Adrenal gland (tissue), 12 donors: Measurements from ENCODE around the gene TENM4. TPM values are rescaled to one million over a fixed set of nuclear protein-coding genes. Genes with fewer than 3 reads are reported as not detected.

ENCODE experiments used
- DNase-seq, 7 donors: peaks; one replicate each; pipeline ENCODE4 v3.0.0-alpha.2; 2019 to 2020
- H3K27ac ChIP-seq, 5 donors: fragments of 200-600 bp; sonication (generic) in 4 of 5; 1 replicate in 3 of 5; 2 replicates in 2 of 5; pipeline versions ENCODE4 v1.5.1 to v1.8.0; 2016 to 2020; ENCODE audit warnings: mild to moderate bottlenecking in 1 of 5
- H3K27me3 ChIP-seq: fragments of 200-600 bp; 2 replicates; pipeline ENCODE4 v1.8.0; 2021
- H3K36me3 ChIP-seq, 2 donors: fragments of 200-600 bp; replicated peaks in 1 of 2; 1 replicate in 1 of 2; 2 replicates in 1 of 2; pipeline versions ENCODE4 v1.5.1 to v1.8.0; 2018 to 2022
- H3K4me1 ChIP-seq, 2 donors: fragments of 200-600 bp; replicated peaks in 1 of 2; 1 replicate in 1 of 2; 2 replicates in 1 of 2; pipeline versions ENCODE4 v1.5.1 to v1.8.0; 2018 to 2021
- H3K4me3 ChIP-seq, 4 donors: fragments of 200-600 bp; sonication (generic) in 3 of 4; one replicate each; pipeline ENCODE4 v1.5.1; 2016 to 2018
- H3K9me3 ChIP-seq, 3 donors: fragments of 200-600 bp; sonication (generic) in 1 of 3; replicated peaks in 1 of 3; 1 replicate in 2 of 3; 2 replicates in 1 of 3; pipeline versions ENCODE4 v1.5.1 to v1.8.0; 2016 to 2021
- CTCF ChIP-seq, 6 experiments: fragments of 450-650 bp in 4 of 6; fragments of 200-600 bp in 2 of 6; sonication (generic) in 1 of 6; IDR thresholded peaks; 1 replicate in 5 of 6; 2 replicates in 1 of 6; pipeline versions ENCODE4 v1.5.1 to v1.8.0; 2016 to 2021; ENCODE audit warnings: antibody characterized with exemption in 6 of 6, mild to moderate bottlenecking in 2 of 6, moderate library complexity in 1 of 6
- POLR2A ChIP-seq, 2 donors: fragments of 450-650 bp; IDR thresholded peaks; one replicate each; pipeline ENCODE4 v1.6.1; 2017; ENCODE audit warnings: antibody characterized with exemption in 2 of 2, mild to moderate bottlenecking in 2 of 2, moderate library complexity in 1 of 2
- WGBS, 4 donors: extraction: QIAGEN DNeasy Blood & Tissue Kit in 2 of 4; methylation state at CpG; one replicate each; pipeline versions ENCODE4 v1.1.5 to v1.1.7; 2013 to 2017; 5-methylcytosine and 5-hydroxymethylcytosine counted together
- intact Hi-C, 2 donors: fragments of 100-400 bp; cut with DNase I; formaldehyde crosslinking; loops; one replicate each; pipeline versions ENCODE4 v1.14.1 to v1.15.0; 2022 to 2023
- polyA plus RNA-seq, 3 donors: library from polyadenylated mRNA; stranded (reverse); fragments of 200-250 nt in 2 of 3; fragments of 350-450 nt in 1 of 3; fragmentation: Illumina TruSeq in 1 of 3; extraction: RNeasy Lipid Tissue Mini Kit (QIAGEN cat#74804) in 1 of 3; gene quantifications; one replicate each; pipeline ENCODE4 v1.2.3, GENCODE V29; 2013 to 2014
- total RNA-seq, 9 donors: library from RNA; depleted of rRNA in 4 of 9; stranded (reverse); fragments of >200 nt in 4 of 9; fragments of 120-200 nt in 1 of 9; fragmentation: NEBNext Ultra II Directional in 1 of 9; extraction: Animal tissue kit (Norgen Biotek cat#: 25700) in 1 of 9; gene quantifications; one replicate each; pipeline versions ENCODE4 v1.1.0 to v1.2.4, GENCODE V29; 2013 to 2023
- donor health status: healthy with polysubstance abuse.
- donor health status: Bipolar disorder and iron deficiency.
- donor health status: DM: yes; HTN: yes; CAD: no.
- donor health status: DM: no; HTN: no; CAD: no.
- donor health status: DM: no; HTN: no; CAD: no.
- donor health status: DM: yes; HTN: yes; CAD: no.

TENM4 gene
- total and polyA plus RNA-seq, 12 donors: 0.74 to 24.9 (median 6.7) TPM

- WGBS, 4 donors: 72 to 90% (median 85%) methylated on average over 5 of the region's 5 CpGs
- H3K9me3 ChIP-seq: no peaks in the 10 kb centered on the region
- H3K36me3 ChIP-seq: no peaks in the 10 kb centered on the region
- intact Hi-C loops: no loop called here
- no peak for DNase-seq
- no peak overlapping the region for H3K27ac ChIP-seq
- TF ChIP-seq CTCF (IDR thresholded peaks at IDR 0.05): no peak
- TF ChIP-seq POLR2A (IDR thresholded peaks at IDR 0.05): no peak
- no peaks in the 10 kb centered on the region for H3K27me3 ChIP-seq
- H3K4me3 ChIP-seq: no peak overlapping the region
- no peaks in the 10 kb centered on the region for H3K4me1 ChIP-seq
These were observed 8.2 kb upstream of the TENM4 start for GRCh38 chr11:79449040-79449439.

- intact Hi-C loops: no loop called here
- Histone ChIP-seq H3K9me3 (no peaks in the 10 kb centered on the region), H3K27ac (no peak overlapping the region), H3K36me3 (no peaks in the 10 kb centered on the region), H3K4me1 (no peaks in the 10 kb centered on the region), H3K27me3 (peaks cover 4% of the 10 kb centered on the region), H3K4me3 (no peak overlapping the region)
- no peak for DNase-seq
- WGBS, 4 donors: 51 to 65% (median 54%) methylated on average over 4 to 5 of the region's 5 CpGs
- no peak for TF ChIP-seq POLR2A (IDR thresholded peaks at IDR 0.05)
- no peak for TF ChIP-seq CTCF (IDR thresholded peaks at IDR 0.05)
These were observed 6.4 kb upstream of the TENM4 start for GRCh38 chr11:79447038-79447786.

- intact Hi-C loops: no loop called here
- WGBS, 4 donors: 73 to 85% (median 79%) methylated on average over 1 of the region's 1 CpG
- H3K27me3 ChIP-seq: peaks cover 4% of the 10 kb centered on the region
- H3K27ac ChIP-seq: no peak overlapping the region
- H3K4me3 ChIP-seq: no peak overlapping the region
- H3K9me3 ChIP-seq: no peaks in the 10 kb centered on the region
- DNase-seq: no peak
- TF ChIP-seq POLR2A (IDR thresholded peaks at IDR 0.05) (no peak), CTCF (IDR thresholded peaks at IDR 0.05) (no peak)
- no peaks in the 10 kb centered on the region for H3K36me3 ChIP-seq
- H3K4me1 ChIP-seq: peaks cover 4 to 11% of the 10 kb centered on the region in 2 donors
These were observed 4.1 kb upstream of the TENM4 start for GRCh38 chr11:79444923-79445322.

DNA sequence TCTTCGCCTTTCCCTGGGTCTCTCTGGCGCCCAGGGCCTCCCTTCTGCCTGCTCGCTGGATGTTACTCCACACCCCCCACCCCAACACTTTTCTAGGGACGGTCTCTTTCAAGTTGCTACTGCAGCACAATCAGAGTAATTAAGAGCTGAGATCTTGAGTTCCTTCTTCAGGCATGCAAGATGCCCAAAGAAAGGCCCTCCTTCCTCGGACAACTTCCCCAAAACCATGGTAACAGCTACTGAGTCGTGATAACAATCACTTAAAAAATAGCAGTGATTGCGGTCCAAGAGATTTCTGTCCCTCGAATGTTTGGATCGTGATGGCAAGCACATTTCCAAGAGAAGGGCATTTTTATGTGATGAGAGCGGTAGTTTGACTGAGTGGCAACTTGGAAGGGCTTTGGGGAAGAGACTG, 638 bp upstream of the TENM4 start:
- Histone ChIP-seq H3K36me3 (no peaks in the 10 kb centered on the region), H3K4me1 (peaks cover 22 to 43% of the 10 kb centered on the region in 2 donors), H3K27ac (peak overlapping the region in 2 of 5 donors; percentile 84), H3K9me3 (no peaks in the 10 kb centered on the region), H3K4me3 (peak overlapping the region in 1 of 4 donors; percentile 75), H3K27me3 (peaks cover 7% of the 10 kb centered on the region)
- 26 to 40% (median 33%) methylated on average over 10 of the region's 10 CpGs for WGBS, 4 donors
- DNase-seq: peak in 2 of 7 donors; percentile 4 to 12
- no peak for TF ChIP-seq POLR2A (IDR thresholded peaks at IDR 0.05)
- no peak for TF ChIP-seq CTCF (IDR thresholded peaks at IDR 0.05)
- intact Hi-C loops: no loop called here
